K562 (cell line): ENCODE measurements around the gene CNTRL. TPM values are rescaled to one million over a fixed set of nuclear protein-coding genes. Genes with fewer than 3 reads are reported as not detected.

Experiments
- C11orf30 ChIP-seq: fragments of 450-650 bp; IDR thresholded peaks from 2 replicates; pipeline ENCODE4 v1.6.1; 2016; ENCODE audit warnings: low read depth, mild to moderate bottlenecking
- DIDO1 ChIP-seq: fragments of 450-650 bp; IDR thresholded peaks from 2 replicates; pipeline ENCODE4 v1.6.1; 2016; ENCODE audit warnings: low read depth, missing biosample characterization, missing genetic modification characterization
- E2F6 ChIP-seq, 2 experiments: IDR thresholded peaks; 2 replicates each; pipeline ENCODE4 v1.6.1; 2011; ENCODE audit warnings: borderline replicate concordance in 1 of 2, control low read depth in 1 of 2, low read depth in 1 of 2, low read length in 1 of 2, mild to moderate bottlenecking in 1 of 2, mixed read lengths in 1 of 2, moderate library complexity in 1 of 2; ENCODE audit not compliant: insufficient read depth in 1 of 2, insufficient read length in 1 of 2, poor library complexity in 1 of 2, severe bottlenecking in 1 of 2; ENCODE audit errors: extremely low read depth in 1 of 2
- ELF2 ChIP-seq: fragments of 250-450 bp; sonication (Bioruptor Pico); IDR thresholded peaks from 2 replicates; pipeline ENCODE4 v1.5.0; 2021; ENCODE audit warnings: mild to moderate bottlenecking
- EP300 ChIP-seq: IDR thresholded peaks from 2 replicates; pipeline ENCODE4 v1.6.1; 2012; ENCODE audit warnings: low read length, improper control_type of control experiment
- GABPA ChIP-seq: fragments of 200-800 bp; sonication (Bioruptor generic); conservative IDR thresholded peaks from 2 replicates; pipeline ENCODE4 v1.6.1; 2016; ENCODE audit warnings: low read depth, missing genetic modification characterization, missing compliant biosample characterization
- HDAC1 ChIP-seq, 2 experiments: fragments of 450-650 bp; IDR thresholded peaks; 2 replicates each; pipeline ENCODE4 v1.6.1; 2016 to 2017; ENCODE audit warnings: inconsistent platforms in 1 of 2, mild to moderate bottlenecking in 1 of 2, moderate library complexity in 1 of 2
- HNRNPLL ChIP-seq: fragments of 200-400 bp; formaldehyde crosslinking; IDR thresholded peaks from 2 replicates; pipeline ENCODE4 v1.6.1; 2017; ENCODE audit warnings: low read length, low read depth, mild to moderate bottlenecking; ENCODE audit not compliant: poor library complexity, severe bottlenecking
- JUNB ChIP-seq: fragments of 450-650 bp; formaldehyde crosslinking; conservative IDR thresholded peaks from 2 replicates; pipeline ENCODE4 v1.4.0; 2020; ENCODE audit warnings: mild to moderate bottlenecking
- LARP7 ChIP-seq: fragments of 450-650 bp; IDR thresholded peaks from 2 replicates; pipeline ENCODE4 v1.6.1; 2016
- MYC ChIP-seq, 2 experiments: fragments of 250-450 bp in 1 of 2; sonication (Bioruptor Pico) in 1 of 2; IDR thresholded peaks; 2 replicates each; pipeline versions ENCODE4 v1.5.1 to v1.6.1; 2012 to 2021; ENCODE audit warnings: low read depth in 2 of 2, borderline replicate concordance in 1 of 2, improper control_type of control experiment in 1 of 2, low read length in 1 of 2, mild to moderate bottlenecking in 1 of 2, moderate library complexity in 1 of 2
- NCOA2 ChIP-seq, 2 experiments: fragments of 450-650 bp; IDR thresholded peaks; 2 replicates each; pipeline ENCODE4 v1.6.1; 2018; ENCODE audit warnings: mild to moderate bottlenecking in 2 of 2, moderate library complexity in 1 of 2; ENCODE audit not compliant: partially characterized antibody in 2 of 2
- POLR2G ChIP-seq: fragments of 200-400 bp; formaldehyde crosslinking; IDR thresholded peaks from 2 replicates; pipeline ENCODE4 v1.6.1; 2017; ENCODE audit warnings: low read depth, mild to moderate bottlenecking, antibody characterized with exemption, low read length, moderate library complexity
- SAFB ChIP-seq: fragments of 200-400 bp; formaldehyde crosslinking; IDR thresholded peaks from 2 replicates; pipeline ENCODE4 v1.6.1; 2017; ENCODE audit warnings: low read depth, low read length, borderline replicate concordance
- SNIP1 ChIP-seq: fragments of 450-650 bp; IDR thresholded peaks from 2 replicates; pipeline ENCODE4 v1.7.1; 2017; ENCODE audit warnings: low read depth, mild to moderate bottlenecking
- ZNF282 ChIP-seq: sonication (generic); formaldehyde crosslinking; IDR thresholded peaks from 2 replicates; pipeline ENCODE4 v1.8.1; 2023; ENCODE audit warnings: missing genetic modification reagents
- ZNF511 ChIP-seq: sonication (generic); formaldehyde crosslinking; IDR thresholded peaks from 2 replicates; pipeline ENCODE4 v1.8.0; 2022; ENCODE audit warnings: mild to moderate bottlenecking, missing genetic modification reagents
- polyA plus RNA-seq, 8 experiments: library from polyadenylated mRNA; depleted of rRNA in 4 of 8; stranded (reverse) in 5 of 8; unstranded in 3 of 8; fragments of >200 nt; fragmentation: Nextera tagmentation in 2 of 8; fragmentation: Illumina TruSeq in 1 of 8; extraction: Ambion mirVana in 2 of 8; extraction: Trizol in 1 of 8; gene quantifications; 2 replicates each; pipeline versions ENCODE4 v1.2.1 to v1.2.3, GENCODE V29; 2011 to 2014; ENCODE audit warnings: inconsistent platforms in 1 of 8, missing spikeins in 1 of 8
- total RNA-seq, 7 experiments: library from RNA; depleted of rRNA in 6 of 7; stranded (reverse); fragments of >200 nt in 6 of 7; fragmentation: Illumina TruSeq in 2 of 7; extraction: Trizol in 2 of 7; gene quantifications; 2 replicates each; pipeline versions ENCODE4 v1.2.1 to v1.2.3, GENCODE V29; 2011 to 2021; ENCODE audit warnings: low replicate concordance in 1 of 7
- TF ChIP-seq, protein P1 (sequence below), 2 experiments: IDR thresholded peaks in 1 of 2; conservative IDR thresholded peaks in 1 of 2; 2 replicates each; pipeline ENCODE4 v1.6.1; 2016; ENCODE audit warnings: low read depth in 2 of 2, mild to moderate bottlenecking in 1 of 2, missing compliant biosample characterization in 1 of 2, missing genetic modification characterization in 1 of 2, moderate library complexity in 1 of 2
- TF ChIP-seq, protein P2 (sequence below): fragments of 250-450 bp; sonication (Bioruptor Pico); IDR thresholded peaks from 2 replicates; pipeline ENCODE4 v1.6.1; 2021; ENCODE audit warnings: mild to moderate bottlenecking

The CNTRL gene
- total and polyA plus RNA-seq, 9 of the 15 experiments (the other 6 are each of a cell fraction or from before 2014, with no cell fraction given) = 9.2 to 28.9 (median 20.5) TPM

DNA sequence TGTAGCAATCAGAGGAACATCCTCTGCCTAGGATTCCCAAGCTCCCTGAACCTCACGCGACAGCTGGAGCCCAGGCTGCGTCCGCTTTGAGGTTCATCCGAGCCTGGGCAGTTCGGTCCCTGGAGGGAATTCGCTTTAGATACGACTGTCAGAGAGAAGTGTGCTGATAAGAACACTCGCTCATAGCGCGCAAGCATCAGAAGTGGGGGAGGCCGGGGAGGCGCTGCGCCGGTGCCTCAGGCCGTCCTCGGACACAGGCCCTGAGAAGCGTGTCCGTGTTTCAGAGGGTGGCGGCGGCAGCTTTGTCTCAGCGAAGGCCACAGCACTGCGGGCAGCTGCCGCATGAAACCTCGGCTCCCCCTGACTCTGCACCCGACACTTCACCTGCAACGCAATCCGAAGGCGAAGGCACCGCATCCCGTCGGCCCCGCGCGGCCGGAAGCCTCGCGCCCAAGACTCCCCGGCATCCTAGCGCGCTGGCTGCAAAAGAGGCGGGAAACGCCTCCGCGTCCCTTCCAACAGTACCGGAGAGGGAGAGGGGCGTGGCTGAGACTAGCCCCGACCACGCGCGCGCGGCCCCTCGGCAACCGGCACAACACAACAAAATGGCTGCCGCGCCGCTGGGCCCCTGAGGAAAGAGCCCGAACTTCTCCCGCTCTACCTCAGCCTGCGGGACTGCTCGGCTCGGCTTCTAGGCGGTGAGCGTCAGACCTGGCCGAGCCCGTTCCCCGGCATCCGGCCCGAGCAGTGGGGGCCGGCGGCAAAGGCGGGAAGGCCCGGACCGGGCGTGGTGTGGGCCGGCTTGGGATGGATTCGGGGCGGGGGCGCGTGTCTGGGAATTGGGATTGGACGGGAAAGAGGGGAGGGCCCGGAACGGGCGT is at the start of gene CNTRL (continued):
- TF ChIP-seq POLR2G (peak; percentile 96), MYC (IDR thresholded peaks at IDR 0.05; ENCODE audit: low read depth, low read length) (peak; percentile 89), MYC (CRISPR knock-in tag; IDR thresholded peaks at IDR 0.05; ENCODE audit: borderline replicate concordance, low read depth) (peak; percentile 92), NCOA2 (IDR thresholded peaks at IDR 0.05; ENCODE audit: partially characterized antibody in 2 of 2) (no peak), SAFB (no peak), ELF2 (CRISPR knock-in tag) (no peak), JUNB (no peak), C11orf30 (peak; percentile 12; the same call in 1 of the 2 replicates), DIDO1 (tag) (no peak; the same call in 1 of the 2 replicates), HNRNPLL (peak; percentile 81), SNIP1 (peak; percentile 86), EP300 (no peak), E2F6 (IDR thresholded peaks at IDR 0.05; ENCODE audit: borderline replicate concordance in 1 of 2, extremely low read depth in 1 of 2, insufficient read depth in 1 of 2, insufficient read length in 1 of 2, low read depth in 1 of 2, low read length in 1 of 2, poor library complexity in 1 of 2, severe bottlenecking in 1 of 2) (peak; percentile 99 to 100), ZNF511 (peak; percentile 96), GABPA (tag) (peak; percentile 78), LARP7 (no peak), ZNF282 (CRISPR knock-in tag) (peak; percentile 20; the same call in 1 of the 2 replicates), HDAC1 (IDR thresholded peaks at IDR 0.05) (peak in 1 of 2 experiments; percentile 83; a peak in 2 of 4 replicates)
- TF ChIP-seq, protein P1, sequence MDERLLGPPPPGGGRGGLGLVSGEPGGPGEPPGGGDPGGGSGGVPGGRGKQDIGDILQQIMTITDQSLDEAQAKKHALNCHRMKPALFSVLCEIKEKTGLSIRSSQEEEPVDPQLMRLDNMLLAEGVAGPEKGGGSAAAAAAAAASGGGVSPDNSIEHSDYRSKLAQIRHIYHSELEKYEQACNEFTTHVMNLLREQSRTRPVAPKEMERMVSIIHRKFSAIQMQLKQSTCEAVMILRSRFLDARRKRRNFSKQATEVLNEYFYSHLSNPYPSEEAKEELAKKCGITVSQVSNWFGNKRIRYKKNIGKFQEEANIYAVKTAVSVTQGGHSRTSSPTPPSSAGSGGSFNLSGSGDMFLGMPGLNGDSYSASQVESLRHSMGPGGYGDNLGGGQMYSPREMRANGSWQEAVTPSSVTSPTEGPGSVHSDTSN (CRISPR knock-in tag; IDR thresholded peaks at IDR 0.05; ENCODE audit: low read depth) = no peak
- TF ChIP-seq, protein P1 (tag; conservative IDR thresholded peaks at IDR 0.05; ENCODE audit: low read depth) = no peak
- TF ChIP-seq, protein P2, sequence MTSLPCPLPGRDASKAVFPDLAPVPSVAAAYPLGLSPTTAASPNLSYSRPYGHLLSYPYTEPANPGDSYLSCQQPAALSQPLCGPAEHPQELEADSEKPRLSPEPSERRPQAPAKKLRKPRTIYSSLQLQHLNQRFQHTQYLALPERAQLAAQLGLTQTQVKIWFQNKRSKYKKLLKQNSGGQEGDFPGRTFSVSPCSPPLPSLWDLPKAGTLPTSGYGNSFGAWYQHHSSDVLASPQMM (CRISPR knock-in tag) = no peak
